ENCODE measurements around the gene GGT1.
"Not testable (repeated sequence)": the region's sequence is repeated elsewhere in the genome, so short reads cannot be mapped to it uniquely, and the experiment has no call there.

Gene GGT1

DNA sequence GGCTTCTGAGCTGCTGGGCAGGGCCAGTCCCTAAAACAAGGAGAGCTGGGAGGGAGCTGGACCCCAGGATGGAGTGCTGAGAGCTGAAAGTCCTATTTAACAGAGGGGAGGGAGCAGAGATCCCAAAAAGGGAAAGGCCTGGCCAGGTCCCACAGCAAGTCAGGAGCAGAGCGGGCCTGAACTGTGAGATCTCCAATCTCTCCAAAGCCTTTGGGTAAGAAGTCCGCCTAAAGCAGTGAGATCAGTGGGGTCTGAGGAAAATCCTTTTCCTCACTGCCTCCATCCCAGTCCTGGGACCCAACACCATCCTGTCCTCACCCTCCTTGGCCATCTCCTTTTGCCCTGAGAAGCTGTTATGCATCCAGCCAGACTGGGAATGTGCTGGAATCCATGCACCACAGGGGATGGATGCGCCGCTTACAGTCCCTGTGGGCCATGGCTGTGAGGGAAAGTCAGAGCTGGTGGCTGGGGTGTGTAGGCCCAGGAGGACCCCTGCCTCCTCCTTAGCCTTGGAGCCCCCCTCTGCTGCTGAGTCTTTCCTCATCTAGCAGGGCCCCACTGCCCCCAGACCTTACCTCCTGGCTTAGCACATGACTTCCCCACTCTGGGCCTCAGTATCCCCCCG is 18.7 kb upstream of the GGT1 start:
- DNase-seq = no peak

DNA sequence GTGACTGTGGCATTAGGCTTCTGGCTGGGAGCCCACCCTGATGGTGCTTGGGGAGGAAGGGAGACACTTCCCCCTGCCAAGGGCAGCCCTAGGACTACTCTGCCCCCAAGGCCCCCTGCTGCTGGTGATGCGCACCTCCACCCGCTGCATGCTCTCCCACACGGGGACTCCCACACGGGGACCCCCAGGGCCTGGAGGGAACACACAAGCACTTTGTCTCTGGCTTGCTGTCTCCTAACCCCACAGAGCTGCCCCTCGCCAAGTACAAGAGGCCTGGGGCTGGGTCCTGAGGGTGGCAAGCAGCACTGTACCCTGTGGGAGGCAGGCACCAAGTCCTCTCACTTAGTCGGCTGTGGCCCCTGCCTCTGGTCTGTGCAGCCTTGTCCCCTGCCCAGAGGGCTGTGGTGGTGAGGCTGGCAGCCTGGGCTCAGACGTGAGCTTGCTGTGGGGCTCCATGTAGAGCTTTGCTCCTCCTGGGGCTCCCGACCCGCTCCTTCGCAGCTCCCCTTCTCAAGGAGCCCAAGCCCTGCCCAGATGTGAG is 18.1 kb upstream of the GGT1 start:
- no peak for DNase-seq

DNA sequence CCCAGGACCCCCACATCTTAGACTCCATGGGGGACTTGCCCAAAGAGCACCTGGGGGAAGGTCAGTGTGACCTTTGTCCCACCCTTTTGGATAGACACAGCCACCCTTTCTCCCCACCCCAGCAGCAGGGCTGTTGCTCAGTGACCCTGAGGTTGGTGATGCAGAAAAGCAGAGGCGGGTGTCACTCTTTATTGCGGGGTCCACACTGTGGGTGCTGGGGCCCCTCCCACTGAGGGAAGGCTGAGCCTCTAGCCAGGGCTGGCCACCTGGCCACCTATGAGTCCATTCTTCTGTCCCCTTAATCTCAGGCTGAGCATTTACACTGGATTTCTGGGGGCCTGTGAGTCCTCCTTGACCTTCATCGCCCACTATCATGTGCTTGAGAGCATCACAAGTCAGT is 17.5 kb upstream of the GGT1 start:
- no peak for DNase-seq

DNA sequence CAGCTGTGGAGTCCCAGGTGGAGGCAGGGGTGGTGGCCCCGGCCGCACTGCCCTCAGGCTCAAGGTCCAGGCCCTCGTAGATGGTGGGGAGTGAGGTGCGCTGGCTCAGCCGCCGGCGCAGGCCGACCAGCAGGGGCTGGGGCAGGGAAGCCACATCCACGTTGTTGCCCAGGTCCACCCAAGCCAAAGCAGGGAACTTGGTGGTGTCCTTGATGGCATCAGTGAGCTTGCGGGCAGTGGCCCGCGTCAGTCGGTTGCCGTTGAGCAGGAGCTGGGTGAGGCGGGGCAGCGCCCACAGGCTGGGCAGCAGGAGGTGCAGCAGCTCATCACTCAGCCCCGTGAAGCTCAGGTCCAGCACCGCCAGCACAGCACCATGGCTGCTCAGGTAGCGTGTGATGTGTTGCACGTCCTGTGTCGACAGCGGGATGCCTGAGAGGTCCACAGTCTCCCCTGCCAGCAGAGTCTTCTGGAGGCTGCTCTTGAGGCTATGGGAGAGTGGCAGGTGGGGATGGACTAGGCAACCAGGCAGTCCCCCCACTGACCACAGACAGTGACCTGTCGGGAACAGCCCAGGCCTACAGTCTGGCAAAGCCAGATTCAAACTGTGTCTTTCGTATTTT is 17.0 kb upstream of the GGT1 start:
- DNase-seq = no peak

DNA sequence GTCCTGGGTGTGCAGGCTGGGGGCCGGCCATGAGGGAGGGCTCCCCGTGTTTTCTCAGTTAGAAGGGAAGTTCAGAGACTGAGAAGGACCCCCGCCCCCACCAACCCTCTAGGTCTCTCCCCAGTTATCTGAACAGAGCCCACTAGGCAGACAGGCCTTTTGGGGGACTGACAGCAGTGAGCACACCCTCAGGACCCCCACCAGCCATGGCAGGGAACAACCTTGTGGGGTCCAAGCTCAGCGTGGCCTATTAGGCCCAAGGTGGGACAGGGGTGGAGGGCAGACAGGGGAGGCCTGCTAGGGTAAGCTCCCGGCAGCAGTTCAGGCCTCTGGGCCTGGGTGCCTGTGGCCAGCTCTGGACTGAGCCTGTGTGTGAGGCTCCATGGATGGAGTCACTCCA is 15.7 kb upstream of the GGT1 start:
- no peak for DNase-seq

DNA sequence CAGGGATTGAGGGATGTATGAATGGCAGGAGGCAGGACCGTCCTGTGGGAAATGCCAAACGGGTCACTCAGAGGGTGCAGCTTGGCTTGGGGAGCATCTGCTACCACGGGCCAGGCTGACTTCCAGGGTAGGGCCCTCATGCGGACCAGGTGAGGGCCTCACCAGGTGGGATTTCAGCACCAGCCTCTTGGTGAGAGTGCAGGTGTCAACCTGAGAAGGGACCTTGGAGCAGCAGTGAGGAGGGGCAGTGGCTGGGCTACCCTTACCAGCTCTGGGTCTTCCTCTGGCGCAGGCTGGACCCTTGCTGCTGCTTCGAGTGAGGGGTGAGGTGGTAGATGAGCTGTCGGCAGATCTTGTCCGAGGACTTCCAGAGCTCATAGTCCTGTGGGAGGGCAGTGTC is 15.0 kb upstream of the GGT1 start:
- no peak for DNase-seq

DNA sequence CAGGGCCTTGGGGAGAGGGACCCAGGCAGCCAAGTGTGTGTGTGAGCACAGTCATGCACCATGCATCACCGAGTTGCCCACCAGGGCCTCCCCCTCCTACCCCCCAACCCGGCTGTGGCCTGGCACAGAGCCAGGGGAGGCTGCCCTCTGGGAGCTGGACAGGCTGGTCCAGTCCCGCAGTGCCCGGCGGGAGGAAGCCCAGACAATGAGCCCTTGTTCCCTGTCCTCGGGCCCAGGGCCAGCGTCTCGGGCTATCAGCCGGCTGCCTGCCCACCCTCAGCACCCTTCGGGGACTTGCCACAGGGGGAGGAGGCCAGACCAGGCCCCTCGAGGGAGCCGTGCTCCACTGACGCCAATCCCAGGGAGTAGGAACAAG is 14.6 kb upstream of the GGT1 start:
- DNase-seq = no peak

DNA sequence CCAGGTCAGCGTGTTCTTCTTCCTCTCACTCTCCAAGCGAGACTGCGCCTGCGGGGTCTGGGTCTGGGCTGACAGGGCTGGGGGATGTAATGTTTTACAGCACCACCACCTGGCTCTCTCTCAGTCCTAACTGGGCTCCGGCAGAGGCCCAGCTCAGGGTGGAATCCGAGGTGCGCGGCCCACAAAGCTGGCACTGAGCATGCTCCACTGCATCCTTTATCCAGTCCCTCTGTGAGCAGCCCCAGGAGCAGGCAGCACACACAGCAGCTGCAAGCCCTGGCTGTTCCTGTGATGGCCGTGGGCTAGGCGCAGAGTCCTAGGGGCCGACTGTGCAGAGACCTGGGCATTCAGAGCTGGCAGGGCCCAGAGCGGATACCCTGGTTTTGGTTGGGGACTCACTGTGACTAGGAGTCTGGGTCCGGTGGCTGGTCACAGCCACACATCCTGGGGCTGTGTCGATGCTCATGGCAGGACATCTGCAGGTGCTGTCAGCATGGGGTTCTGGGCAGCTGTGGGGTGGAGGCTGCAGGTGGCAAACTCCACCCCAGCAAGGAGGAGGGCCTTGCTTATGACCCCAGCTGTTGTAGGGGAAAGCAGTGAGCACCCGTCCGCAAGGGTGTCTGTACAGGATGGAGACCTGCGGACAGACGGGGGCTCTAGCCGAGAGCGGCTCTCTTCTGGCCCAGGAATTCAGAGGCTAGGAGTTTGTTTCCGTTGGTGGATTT is 14.1 kb upstream of the GGT1 start:
- DNase-seq = peak; percentile 18

DNA sequence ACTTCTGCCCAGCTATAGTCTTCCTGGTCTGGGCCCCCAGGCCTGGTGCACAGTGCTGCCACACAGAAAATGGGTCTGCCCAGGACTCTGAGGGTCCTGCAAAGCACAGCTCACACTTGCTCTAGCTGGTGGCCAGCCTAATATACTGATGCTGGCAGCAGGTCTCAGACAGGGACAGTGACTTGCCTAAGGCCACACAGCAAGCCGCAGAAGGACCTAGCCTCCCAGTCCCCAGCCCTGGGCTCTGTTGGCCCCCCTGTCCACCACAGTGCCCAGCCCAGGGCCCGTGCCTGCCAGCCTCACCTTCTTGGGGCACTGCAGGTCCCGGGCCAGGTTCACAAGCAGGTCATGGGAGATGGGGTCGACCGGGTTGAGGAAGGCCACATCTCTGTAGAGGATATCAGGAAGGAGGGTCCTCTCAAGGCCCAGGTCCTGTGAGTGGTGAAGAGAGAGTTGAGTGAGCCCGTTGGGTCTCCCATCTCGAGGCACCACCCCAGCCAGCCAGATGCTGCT is 13.4 kb upstream of the GGT1 start:
- DNase-seq = no peak

DNA sequence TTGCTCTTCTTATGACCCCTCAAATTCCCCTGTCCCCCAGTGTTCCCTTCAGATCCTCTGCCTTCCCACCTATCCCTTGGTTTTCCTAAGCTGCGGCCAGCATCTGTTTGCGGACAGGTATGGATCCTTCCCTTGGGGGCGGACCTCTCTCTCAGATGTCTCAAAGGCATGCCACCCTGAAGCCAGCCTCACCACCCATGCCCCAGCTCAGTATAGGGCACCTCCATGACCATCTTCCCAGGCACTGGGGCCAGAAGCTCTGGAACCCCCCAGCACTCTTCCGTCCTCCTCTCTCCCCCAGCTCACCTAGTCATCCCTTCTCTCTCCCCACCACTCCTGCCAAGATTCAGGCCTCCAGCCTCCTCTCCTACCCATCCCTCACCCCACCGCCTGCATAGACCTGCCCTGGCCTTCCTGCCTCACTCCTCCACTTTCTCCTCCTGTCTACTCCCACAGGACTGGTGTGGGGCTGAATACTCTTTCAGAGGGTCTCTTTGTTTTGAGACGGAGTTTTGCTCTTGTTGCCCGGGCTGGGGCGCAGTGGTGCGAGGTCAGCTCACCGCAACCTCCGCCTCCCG is 12.3 kb upstream of the GGT1 start:
- DNase-seq = no peak

DNA sequence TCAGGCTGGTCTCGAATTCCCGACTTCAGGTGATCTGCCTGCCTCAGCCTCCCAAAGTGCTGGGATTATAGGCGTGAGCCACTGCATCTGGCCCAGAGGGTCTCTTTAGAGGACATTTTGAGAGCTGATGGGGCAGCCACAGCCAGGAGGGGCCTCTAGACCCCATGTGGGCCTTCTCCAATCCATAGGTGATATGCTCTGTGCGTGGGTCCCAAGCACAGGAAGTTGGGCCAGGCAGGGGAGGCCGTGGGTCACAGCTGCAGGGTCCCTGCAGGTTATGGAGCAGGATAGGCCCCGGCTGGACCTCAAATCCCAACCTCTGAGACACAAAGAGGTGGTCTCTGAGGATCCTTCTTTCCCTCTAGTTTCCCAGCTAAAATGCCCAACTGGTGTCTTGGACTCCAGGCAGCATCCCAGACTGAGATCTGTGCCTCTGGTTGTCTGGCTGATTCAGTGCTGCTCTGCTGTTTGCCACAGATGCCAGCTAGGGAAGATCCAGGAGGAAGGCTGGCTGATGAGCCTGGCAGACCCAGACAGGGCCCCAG is 11.6 kb upstream of the GGT1 start:
- no peak for DNase-seq

DNA sequence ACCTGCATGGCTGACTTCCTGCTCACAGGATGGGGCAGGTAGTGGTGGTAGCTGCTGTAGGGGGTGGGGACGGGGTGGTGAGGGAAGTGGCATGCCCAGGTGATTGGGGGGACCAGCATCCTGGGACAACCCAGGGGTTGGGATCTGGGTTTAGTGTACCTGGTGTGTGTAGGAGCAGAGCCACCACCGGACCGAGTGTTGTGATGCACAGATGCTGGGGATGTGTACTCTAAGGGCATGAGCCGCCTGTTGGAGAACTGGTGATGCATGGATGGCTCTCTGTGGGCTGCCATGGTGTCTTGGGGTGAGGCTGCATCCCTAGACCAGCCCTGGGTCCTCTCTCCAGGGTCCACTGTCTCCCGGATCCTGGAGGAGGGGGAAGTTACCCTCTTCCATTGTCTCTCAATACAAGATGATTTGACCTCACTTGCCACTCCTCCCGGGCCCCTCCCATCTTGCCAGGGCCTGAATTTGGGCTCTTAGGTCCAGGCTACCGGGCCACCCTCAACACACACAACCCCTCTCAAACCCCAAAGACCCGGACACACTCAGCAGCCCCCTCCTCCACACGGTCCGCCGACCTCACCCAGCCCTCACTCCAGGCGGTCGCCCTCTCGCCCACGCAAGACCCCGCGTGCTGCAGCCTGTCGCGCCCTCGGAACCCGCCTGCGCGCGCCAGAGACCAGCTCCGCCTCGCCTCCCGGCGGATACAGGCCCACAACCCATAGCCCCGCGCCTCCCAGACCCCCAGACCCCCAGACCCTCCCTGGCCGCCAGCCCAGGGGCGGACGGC is 10.7 kb upstream of the GGT1 start:
- no peak for DNase-seq

DNA sequence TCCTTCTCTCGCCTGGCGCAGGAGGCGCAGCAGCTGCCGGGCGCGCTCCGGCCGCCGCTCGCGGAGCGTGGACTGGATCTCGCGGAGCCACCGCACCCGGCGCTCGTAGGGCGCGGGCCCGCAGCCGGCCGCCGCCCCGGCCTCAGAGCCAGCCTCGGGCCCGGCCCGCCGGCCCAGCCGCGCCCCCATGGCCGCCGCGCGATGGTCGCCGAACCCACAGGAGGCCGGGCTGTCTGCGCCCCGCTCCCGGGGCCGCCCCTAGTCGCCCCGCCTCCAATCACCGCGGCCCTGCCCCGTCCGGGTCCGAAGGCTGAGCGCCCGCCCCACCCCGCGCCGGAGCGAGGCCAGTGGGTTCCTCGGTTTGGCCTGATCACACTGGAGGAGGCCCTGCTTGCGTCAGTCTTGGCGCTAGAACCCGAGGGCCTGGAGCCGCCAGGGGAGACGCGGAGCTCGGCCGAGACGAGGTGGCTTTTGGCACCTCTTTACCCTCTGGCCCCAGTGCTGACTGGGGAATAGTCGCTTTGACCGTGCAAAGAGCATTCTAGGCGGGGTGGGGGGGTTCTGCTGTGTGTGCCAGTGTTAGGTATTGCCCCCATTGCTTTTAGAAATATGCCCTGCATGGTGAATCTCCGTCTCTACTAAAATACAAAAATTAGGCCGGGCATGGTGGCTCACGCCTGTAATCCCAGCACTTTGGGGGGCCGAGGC is 10.0 kb upstream of the GGT1 start, which contains the start of gene LRRC75B:
LRRC75B (minus strand) TSS at position 223 of the 708 bp plus-strand sequence; CDS start at position 189, 34 bp downstream.
- peak; percentile 84 for DNase-seq

DNA sequence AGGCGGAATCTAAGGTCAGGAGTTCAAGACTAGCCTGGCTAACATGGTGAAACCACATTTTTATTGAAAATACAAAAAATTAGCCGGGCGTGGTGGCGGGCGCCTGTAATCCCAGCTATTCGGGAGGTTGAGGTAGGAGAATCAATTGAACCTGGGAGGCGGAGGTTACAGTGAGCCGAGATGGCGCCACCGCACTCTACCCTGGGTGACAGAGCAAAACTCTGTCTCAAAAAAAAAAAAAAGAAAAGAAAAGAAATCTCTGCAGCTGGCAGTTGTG is 9.5 kb upstream of the GGT1 start:
- not testable (repeated sequence) for DNase-seq

DNA sequence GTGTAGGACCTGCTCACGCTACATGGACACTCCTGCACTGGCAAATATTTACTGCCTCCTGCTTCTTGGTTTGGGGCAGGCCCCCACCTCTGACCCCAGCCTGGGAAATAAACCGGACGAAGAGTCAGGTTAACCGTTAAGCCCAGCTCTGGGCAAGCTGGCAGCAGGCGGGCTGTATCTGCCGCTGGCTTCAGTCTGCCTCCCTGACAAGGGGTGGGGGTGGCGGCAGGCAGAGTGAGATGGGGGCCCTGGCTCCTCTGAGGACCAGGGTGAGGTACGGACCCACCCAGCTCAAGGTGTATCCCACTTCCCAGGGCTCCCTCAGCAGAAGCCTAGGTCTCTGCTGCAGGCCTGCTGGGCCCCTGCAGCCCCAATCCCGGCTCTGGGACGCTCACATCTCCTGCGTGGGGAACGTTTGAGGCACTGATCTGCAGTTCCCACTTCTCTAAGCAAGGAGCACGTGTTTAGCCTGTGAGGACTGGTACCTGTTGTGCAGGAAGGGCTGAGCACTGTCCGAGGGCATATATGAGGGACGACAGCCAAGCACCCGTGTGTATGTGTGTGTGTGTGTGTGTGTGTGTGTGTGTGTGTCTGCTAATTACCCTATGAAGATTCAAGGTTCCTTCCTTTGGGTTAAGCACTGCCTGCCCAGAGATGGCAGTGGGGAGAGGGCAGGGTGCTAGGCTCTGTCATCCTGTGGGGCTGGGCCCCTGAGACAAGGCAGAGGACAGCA is 9.0 kb upstream of the GGT1 start:
- no peak for DNase-seq

DNA sequence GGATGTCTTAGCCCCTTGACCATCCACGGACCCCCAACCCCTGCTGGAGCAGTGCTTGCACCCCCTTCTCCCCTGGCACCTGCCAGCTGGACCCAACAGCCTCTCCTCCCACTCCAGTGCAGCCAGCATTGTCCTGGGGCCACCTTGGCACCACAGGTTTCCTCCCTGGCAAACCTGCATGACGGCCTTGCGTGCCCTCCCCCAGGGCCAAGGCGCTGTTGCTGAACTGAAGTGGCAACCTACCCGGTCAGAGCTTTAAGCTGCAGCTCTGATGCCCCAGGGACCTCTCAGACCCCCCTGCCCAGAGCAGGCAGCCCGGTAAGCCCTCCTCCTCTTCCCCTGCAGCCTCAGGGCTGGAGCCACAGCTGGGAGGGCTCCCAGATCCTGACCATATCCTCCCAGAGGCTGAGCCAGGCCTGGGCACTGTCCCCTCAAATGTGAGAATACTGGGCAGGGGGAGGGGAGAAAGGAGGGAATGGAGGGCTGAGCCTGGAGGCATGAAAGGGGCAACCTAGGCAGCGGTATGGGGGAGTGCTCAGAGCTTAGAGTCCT is 8.3 kb upstream of the GGT1 start:
- DNase-seq = no peak

DNA sequence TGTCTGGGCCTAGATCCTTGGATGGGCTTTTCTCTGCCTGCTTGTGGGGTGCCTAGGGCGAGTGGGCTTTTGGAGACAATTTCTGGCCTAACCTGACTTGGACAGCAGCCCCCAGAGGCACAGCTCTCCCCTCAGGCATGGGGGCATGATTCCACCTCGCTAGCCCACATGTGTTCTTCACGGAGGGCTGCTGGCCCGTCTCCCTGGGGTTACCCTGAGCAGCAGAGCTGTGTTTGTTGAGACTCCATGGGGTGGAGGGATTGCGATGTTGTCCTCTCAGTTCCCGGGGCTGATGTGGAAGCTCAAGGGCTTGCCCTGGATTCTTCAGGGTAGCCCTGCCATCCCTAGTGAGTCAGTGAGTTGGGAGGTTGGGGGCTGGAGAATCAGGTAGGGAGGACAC is 7.8 kb upstream of the GGT1 start:
- DNase-seq = no peak

DNA sequence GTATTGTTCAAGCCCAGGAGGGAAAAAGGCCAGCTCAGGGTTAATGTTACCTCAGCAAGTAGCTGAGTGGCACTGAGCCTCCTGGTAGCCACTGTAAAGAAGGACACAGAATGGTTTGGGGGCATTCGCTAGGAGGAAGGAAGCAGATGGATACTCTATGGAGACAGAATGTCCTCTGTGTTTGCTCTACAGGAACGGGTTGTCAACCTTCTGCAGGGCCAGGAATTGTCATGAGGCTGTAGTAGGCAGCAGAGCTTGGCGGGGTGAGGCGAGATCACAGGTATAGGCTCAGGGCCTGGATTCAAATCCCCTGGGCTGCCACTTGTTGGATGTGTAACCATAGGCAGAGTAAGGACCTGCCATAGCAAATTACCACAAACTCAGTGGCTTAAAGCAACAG is 7.1 kb upstream of the GGT1 start:
- DNase-seq = no peak

DNA sequence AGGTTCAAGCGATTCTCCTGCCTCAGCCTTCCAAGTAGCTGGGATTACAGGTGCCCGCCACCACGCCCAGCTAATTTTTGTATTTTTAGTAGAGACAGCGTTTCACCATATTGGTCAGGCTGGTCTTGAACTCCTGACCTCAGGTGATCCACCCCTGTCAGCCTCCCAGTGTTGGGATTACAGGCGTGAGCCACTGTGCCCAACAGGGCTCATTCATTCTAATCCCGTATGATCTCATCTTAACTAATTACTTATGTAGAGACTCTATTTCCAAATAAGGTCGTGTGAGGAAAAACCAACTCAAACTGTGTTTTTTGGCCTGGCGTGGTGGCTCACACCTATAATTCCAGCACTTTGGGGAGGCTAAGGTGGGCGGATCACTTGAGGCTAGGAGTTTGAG is 5.9 kb upstream of the GGT1 start:
- DNase-seq = not testable (repeated sequence)

DNA sequence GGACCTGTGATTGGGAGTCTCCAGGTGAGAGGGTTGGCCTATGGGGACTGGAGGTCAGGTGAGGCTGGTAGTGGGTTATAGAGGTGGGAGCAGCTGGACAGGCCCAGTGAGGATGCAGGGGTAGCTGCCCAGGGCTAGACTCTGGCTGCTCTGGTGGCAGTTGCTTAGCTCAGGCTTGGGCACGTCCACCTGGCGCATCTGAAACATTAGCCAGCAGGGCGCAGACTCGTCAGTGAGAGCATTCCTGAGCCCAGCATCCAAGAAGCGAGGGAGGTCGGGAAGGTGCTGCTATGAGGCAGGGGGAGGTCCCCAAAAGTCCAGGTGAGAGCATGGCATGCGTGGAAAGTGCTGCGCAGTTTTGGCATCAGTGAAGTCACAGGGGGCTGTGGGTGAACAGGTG is 3.5 kb upstream of the GGT1 start:
- no peak for DNase-seq
